Measurements from ENCODE around the gene DIDO1.

DIDO1 gene

GRCh38 chr20:62889871-62890270 lies 36.4 kb downstream of the DIDO1 start:
- no peak for DNase-seq

- DNase-seq, result no peak
Observed at GRCh38 chr20:62889411-62889810, 36.9 kb downstream of the DIDO1 start.

GRCh38 chr20:62888910-62889309 lies 37.4 kb downstream of the DIDO1 start:
- DNase-seq, result no peak

- no peak for DNase-seq
Observed at GRCh38 chr20:62888406-62888805, 37.9 kb downstream of the DIDO1 start.

GRCh38 chr20:62887860-62888239 lies 38.5 kb downstream of the DIDO1 start:
- no peak for DNase-seq

- peak; percentile 26 for DNase-seq
Observed at GRCh38 chr20:62887152-62887859, 39.0 kb downstream of the DIDO1 start.

- DNase-seq, result peak; percentile 28
Observed at GRCh38 chr20:62886709-62887058, 39.6 kb downstream of the DIDO1 start.

GRCh38 chr20:62885896-62886708 lies 40.2 kb downstream of the DIDO1 start:
- DNase-seq, result no peak

GRCh38 chr20:62885046-62885895 lies 41.0 kb downstream of the DIDO1 start:
- DNase-seq, result no peak

GRCh38 chr20:62884556-62884955 lies 41.7 kb downstream of the DIDO1 start:
- DNase-seq, result no peak

GRCh38 chr20:62882426-62882825 lies 43.9 kb downstream of the DIDO1 start:
- no peak for DNase-seq

GRCh38 chr20:62881662-62882395 lies 44.5 kb downstream of the DIDO1 start:
- DNase-seq, result no peak

- no peak for DNase-seq
Observed at GRCh38 chr20:62880935-62881661, 45.2 kb downstream of the DIDO1 start.

GRCh38 chr20:62880147-62880934 lies 46.0 kb downstream of the DIDO1 start:
- no peak for DNase-seq

GRCh38 chr20:62879275-62880146 lies 46.8 kb downstream of the DIDO1 start:
- no peak for DNase-seq

GRCh38 chr20:62878244-62879038 lies 47.9 kb downstream of the DIDO1 start:
- no peak for DNase-seq

- no peak for DNase-seq
Observed at GRCh38 chr20:62876902-62877816, 49.1 kb downstream of the DIDO1 start.

- DNase-seq, result no peak
Observed at GRCh38 chr20:62876501-62876901, 49.8 kb downstream of the DIDO1 start.
